Type B pancreatic cell (in vitro differentiated cells): ENCODE results near the gene BIN1. TPM values are rescaled to one million over a fixed set of nuclear protein-coding genes. Genes with fewer than 3 reads are reported as not detected.

Source experiments
- DNase-seq: peaks from one replicate; pipeline ENCODE4 v3.0.0; 2021; ENCODE audit warnings: mixed read lengths; ENCODE audit not compliant: unreplicated experiment; ENCODE audit errors: extremely low spot score
- H3K27ac Mint-ChIP-seq: 2 replicates; pipeline ENCODE4 v1.8.0; 2021; ENCODE audit warnings: mild to moderate bottlenecking, mixed read lengths
- H3K27me3 Mint-ChIP-seq: 2 replicates; pipeline ENCODE4 v1.8.0; 2021; ENCODE audit warnings: mixed read lengths
- H3K36me3 Mint-ChIP-seq: 2 replicates; pipeline ENCODE4 v1.8.0; 2021; ENCODE audit warnings: mixed read lengths
- H3K4me1 Mint-ChIP-seq: one replicate; pipeline ENCODE4 v1.8.0; 2021; ENCODE audit warnings: mixed read lengths; ENCODE audit not compliant: unreplicated experiment
- H3K4me3 Mint-ChIP-seq: 2 replicates; pipeline ENCODE4 v1.8.0; 2021; ENCODE audit warnings: mild to moderate bottlenecking, mixed read lengths
- H3K9me3 Mint-ChIP-seq: 2 replicates; pipeline ENCODE4 v1.8.0; 2021; ENCODE audit warnings: mixed read lengths
- total RNA-seq: library from RNA; stranded (reverse); gene quantifications from 2 replicates; pipeline ENCODE4 v1.2.1, GENCODE V29; 2021; ENCODE audit warnings: low replicate concordance
- TF ChIP-seq, protein P1 (sequence below): fragments of 200-600 bp; sonication (generic); conservative IDR thresholded peaks from 2 replicates; pipeline ENCODE4 v1.5.0; 2021; ENCODE audit warnings: antibody characterized with exemption, mild to moderate bottlenecking

BIN1 gene
- total RNA-seq, 1 donor from 2014 or later = 63.4 TPM

DNA sequence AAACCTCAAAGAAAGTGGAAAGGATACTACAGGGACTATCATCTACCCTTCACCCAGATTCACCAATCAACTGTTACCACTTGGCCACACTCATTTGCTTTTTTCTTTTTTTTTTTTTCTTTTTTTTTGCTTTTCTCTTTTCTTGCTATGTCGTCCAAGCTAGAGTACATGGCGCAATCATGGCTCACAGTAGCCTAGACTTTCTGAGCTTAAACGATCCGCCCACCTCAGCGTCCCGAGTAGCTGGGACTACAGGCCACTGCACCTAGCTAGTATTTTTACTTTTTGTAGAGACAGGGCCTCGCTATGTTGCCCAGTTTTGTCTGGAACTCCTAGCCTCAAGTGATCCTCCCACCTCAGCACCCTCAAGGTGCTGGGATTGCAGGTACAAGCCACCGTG, 24.0 kb downstream of the BIN1 start:
- peaks cover 47% of the 10 kb centered on the region for H3K4me1 Mint-ChIP-seq
- H3K36me3 Mint-ChIP-seq = peaks cover 4% of the 10 kb centered on the region
- DNase-seq = no peak
- no peak overlapping the region for H3K4me3 Mint-ChIP-seq
- no peaks in the 10 kb centered on the region for H3K27me3 Mint-ChIP-seq
- no peaks in the 10 kb centered on the region for H3K9me3 Mint-ChIP-seq
- H3K27ac Mint-ChIP-seq = no peak overlapping the region
- TF ChIP-seq, protein P1, sequence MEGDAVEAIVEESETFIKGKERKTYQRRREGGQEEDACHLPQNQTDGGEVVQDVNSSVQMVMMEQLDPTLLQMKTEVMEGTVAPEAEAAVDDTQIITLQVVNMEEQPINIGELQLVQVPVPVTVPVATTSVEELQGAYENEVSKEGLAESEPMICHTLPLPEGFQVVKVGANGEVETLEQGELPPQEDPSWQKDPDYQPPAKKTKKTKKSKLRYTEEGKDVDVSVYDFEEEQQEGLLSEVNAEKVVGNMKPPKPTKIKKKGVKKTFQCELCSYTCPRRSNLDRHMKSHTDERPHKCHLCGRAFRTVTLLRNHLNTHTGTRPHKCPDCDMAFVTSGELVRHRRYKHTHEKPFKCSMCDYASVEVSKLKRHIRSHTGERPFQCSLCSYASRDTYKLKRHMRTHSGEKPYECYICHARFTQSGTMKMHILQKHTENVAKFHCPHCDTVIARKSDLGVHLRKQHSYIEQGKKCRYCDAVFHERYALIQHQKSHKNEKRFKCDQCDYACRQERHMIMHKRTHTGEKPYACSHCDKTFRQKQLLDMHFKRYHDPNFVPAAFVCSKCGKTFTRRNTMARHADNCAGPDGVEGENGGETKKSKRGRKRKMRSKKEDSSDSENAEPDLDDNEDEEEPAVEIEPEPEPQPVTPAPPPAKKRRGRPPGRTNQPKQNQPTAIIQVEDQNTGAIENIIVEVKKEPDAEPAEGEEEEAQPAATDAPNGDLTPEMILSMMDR = no peak

- DNase-seq = no peak
- Mint-ChIP-seq H3K4me3 (no peak overlapping the region), H3K9me3 (no peaks in the 10 kb centered on the region), H3K27ac (no peak overlapping the region), H3K36me3 (peaks cover 4% of the 10 kb centered on the region), H3K4me1 (peaks cover 50% of the 10 kb centered on the region), H3K27me3 (no peaks in the 10 kb centered on the region)
- TF ChIP-seq, protein P1 = no peak
Observed at GRCh38 chr2:127081826-127082633, 24.9 kb downstream of the BIN1 start.

DNA sequence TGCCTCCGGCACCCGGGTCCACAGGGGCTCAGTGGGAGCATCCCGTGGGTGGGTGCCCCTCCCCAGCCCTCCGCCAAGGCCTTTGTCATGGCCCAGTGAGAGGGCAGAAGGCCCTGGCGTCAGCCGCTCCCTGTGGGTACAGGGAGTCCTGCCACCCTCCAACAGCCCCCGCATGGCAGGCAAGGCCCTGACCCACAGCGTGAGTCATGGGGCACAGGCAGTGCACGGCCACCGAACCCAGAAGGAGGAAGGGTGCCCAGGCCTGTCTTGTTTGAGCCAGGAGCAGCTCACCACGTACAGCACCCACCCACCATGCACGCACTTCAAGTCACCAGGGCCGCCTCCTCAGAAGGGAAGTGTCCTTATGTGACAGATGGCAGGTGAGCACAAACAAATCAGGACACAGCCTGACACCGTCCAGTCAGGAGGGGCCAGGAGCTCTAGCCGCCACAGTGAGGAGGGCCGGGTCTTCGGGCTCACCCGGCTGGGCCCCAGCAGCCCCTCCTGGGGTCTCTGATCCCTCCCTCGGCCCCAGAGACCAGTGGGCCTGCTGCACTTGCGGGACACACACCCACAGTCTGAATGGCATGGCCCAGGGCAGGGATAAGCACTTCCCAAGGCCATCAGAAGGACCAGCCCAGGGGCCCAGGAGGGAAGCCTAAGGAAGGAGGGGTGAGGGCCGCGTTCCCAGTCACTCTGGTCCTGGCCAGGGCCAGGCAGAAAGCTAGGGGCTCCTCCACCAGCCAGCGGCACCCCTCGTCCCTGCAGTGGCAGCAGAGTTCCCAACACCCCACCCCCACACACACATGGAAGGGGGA, 25.8 kb downstream of the BIN1 start:
- H3K27ac Mint-ChIP-seq = no peak overlapping the region

GRCh38 chr2:127080226-127080937, 26.6 kb downstream of the BIN1 start:
- Mint-ChIP-seq H3K27me3 (no peaks in the 10 kb centered on the region), H3K4me3 (no peak overlapping the region), H3K27ac (peak overlapping the region; percentile 51), H3K4me1 (peaks cover 40% of the 10 kb centered on the region), H3K9me3 (no peaks in the 10 kb centered on the region), H3K36me3 (peaks cover 4% of the 10 kb centered on the region)
- TF ChIP-seq, protein P1 = no peak
- no peak for DNase-seq

More for the DNA sequence above, 25.8 kb downstream of the BIN1 start:
- Mint-ChIP-seq H3K27me3 (no peaks in the 10 kb centered on the region), H3K4me3 (no peak overlapping the region), H3K36me3 (peaks cover 4% of the 10 kb centered on the region), H3K9me3 (no peaks in the 10 kb centered on the region), H3K4me1 (peaks cover 43% of the 10 kb centered on the region)
- DNase-seq = no peak
- TF ChIP-seq, protein P1 = no peak

- peaks cover 33% of the 10 kb centered on the region for H3K4me1 Mint-ChIP-seq
Observed at GRCh38 chr2:127079358-127079920, 27.5 kb downstream of the BIN1 start.

More at GRCh38 chr2:127079358-127079920, 27.5 kb downstream of the BIN1 start:
- Mint-ChIP-seq H3K9me3 (no peaks in the 10 kb centered on the region), H3K36me3 (peaks cover 4% of the 10 kb centered on the region), H3K4me3 (peak overlapping the region; percentile 41), H3K27me3 (no peaks in the 10 kb centered on the region), H3K27ac (no peak overlapping the region)
- TF ChIP-seq, protein P1 = no peak
- DNase-seq = no peak
